CD14-positive monocyte (primary cell): ENCODE data around the gene IGF2. TPM values are rescaled to one million over a fixed set of nuclear protein-coding genes. Genes with fewer than 3 reads are reported as not detected.

Source experiments
- DNase-seq, 3 donors: peaks; one replicate each; pipeline ENCODE4 v3.0.0-alpha.2; 2011 to 2022
- H2AFZ ChIP-seq: 2 replicates; pipeline ENCODE4 v1.6.0; 2012; ENCODE audit warnings: mild to moderate bottlenecking, low read depth, low read length, inconsistent platforms; ENCODE audit not compliant: insufficient read depth, poor library complexity, severe bottlenecking
- H3K27ac ChIP-seq, 2 donors: 1 replicate in 1 of 2; 2 replicates in 1 of 2; pipeline ENCODE4 v1.5.1; 2012 to 2013; ENCODE audit warnings: low read length in 2 of 2, control low read depth in 1 of 2, inconsistent platforms in 1 of 2, low read depth in 1 of 2, mild to moderate bottlenecking in 1 of 2
- H3K27me3 ChIP-seq, 2 donors: one replicate each; pipeline versions ENCODE4 v1.6.0 to v1.6.1; 2011 to 2013; ENCODE audit warnings: low read length in 2 of 2; ENCODE audit not compliant: control insufficient read depth in 2 of 2, insufficient read depth in 2 of 2
- H3K36me3 ChIP-seq, 2 donors: replicated peaks in 1 of 2; 1 replicate in 1 of 2; 2 replicates in 1 of 2; pipeline versions ENCODE4 v1.5.1 to v1.6.1; 2012 to 2013; ENCODE audit warnings: low read length in 2 of 2, control low read depth in 1 of 2, inconsistent platforms in 1 of 2, mild to moderate bottlenecking in 1 of 2; ENCODE audit not compliant: insufficient read depth in 2 of 2, control insufficient read depth in 1 of 2
- H3K4me1 ChIP-seq, 2 donors: 1 replicate in 1 of 2; 2 replicates in 1 of 2; pipeline versions ENCODE4 v1.5.1 to v1.6.1; 2012 to 2013; ENCODE audit warnings: low read length in 2 of 2, control low read depth in 1 of 2, inconsistent platforms in 1 of 2, mild to moderate bottlenecking in 1 of 2, moderate library complexity in 1 of 2; ENCODE audit not compliant: insufficient read depth in 2 of 2, control insufficient read depth in 1 of 2
- H3K4me2 ChIP-seq: replicated peaks from 2 replicates; pipeline ENCODE3; 2012; ENCODE audit warnings: low read length, moderate library complexity, mild to moderate bottlenecking; ENCODE audit not compliant: poor library complexity, severe bottlenecking; ENCODE audit errors: extremely low read depth
- H3K4me3 ChIP-seq, 3 experiments: fragments of 200-600 bp in 1 of 3; sonication (generic) in 1 of 3; replicated peaks in 1 of 3; 1 replicate in 2 of 3; 2 replicates in 1 of 3; pipeline ENCODE4 v1.5.1; 2011 to 2013; ENCODE audit warnings: low read length in 3 of 3, mild to moderate bottlenecking in 3 of 3, control low read depth in 2 of 3, low read depth in 2 of 3, inconsistent platforms in 1 of 3, moderate library complexity in 1 of 3
- H3K79me2 ChIP-seq: 2 replicates; pipeline ENCODE4 v1.6.0; 2012; ENCODE audit warnings: mild to moderate bottlenecking, control low read depth, inconsistent platforms, low read length, moderate library complexity; ENCODE audit not compliant: insufficient read depth
- H3K9ac ChIP-seq: 2 replicates; pipeline ENCODE4 v1.6.0; 2017; ENCODE audit warnings: low read length, mild to moderate bottlenecking; ENCODE audit not compliant: insufficient read depth, poor library complexity, severe bottlenecking
- H3K9me3 ChIP-seq, 2 donors: replicated peaks in 1 of 2; 1 replicate in 1 of 2; 2 replicates in 1 of 2; pipeline versions ENCODE4 v1.5.1 to v1.6.1; 2012 to 2013; ENCODE audit warnings: low read length in 2 of 2, control low read depth in 1 of 2; ENCODE audit not compliant: control insufficient read depth in 1 of 2, insufficient read depth in 1 of 2
- H4K20me1 ChIP-seq: 2 replicates; pipeline ENCODE4 v1.6.0; 2012; ENCODE audit warnings: mild to moderate bottlenecking, low read length, control low read depth, moderate library complexity; ENCODE audit not compliant: insufficient read depth
- H3K27ac Mint-ChIP-seq, 7 donors: one replicate each; pipeline ENCODE4 v1.8.0; 2020; ENCODE audit warnings: mild to moderate bottlenecking in 7 of 7, mixed read lengths in 7 of 7, moderate library complexity in 6 of 7, inconsistent platforms in 2 of 7
- H3K27me3 Mint-ChIP-seq, 3 donors: one replicate each; pipeline ENCODE4 v1.8.0; 2021 to 2022; ENCODE audit warnings: low read depth in 3 of 3, mild to moderate bottlenecking in 3 of 3, mixed read lengths in 3 of 3, moderate library complexity in 3 of 3, inconsistent platforms in 1 of 3
- H3K36me3 Mint-ChIP-seq, 2 donors: one replicate each; pipeline ENCODE4 v1.8.0; 2020; ENCODE audit warnings: mixed read lengths in 2 of 2, inconsistent platforms in 1 of 2, mild to moderate bottlenecking in 1 of 2
- H3K4me1 Mint-ChIP-seq: one replicate; pipeline ENCODE4 v1.8.0; 2020; ENCODE audit warnings: mild to moderate bottlenecking, mixed read lengths
- H3K4me3 Mint-ChIP-seq, 2 donors: one replicate each; pipeline ENCODE4 v1.8.0; 2020; ENCODE audit warnings: mild to moderate bottlenecking in 2 of 2, mixed read lengths in 2 of 2, moderate library complexity in 1 of 2
- H3K9me3 Mint-ChIP-seq, 7 donors: one replicate each; pipeline ENCODE4 v1.8.0; 2020 to 2022; ENCODE audit warnings: mixed read lengths in 7 of 7, mild to moderate bottlenecking in 6 of 7, moderate library complexity in 6 of 7, inconsistent platforms in 2 of 7
- CTCF ChIP-seq: fragments of 200-600 bp; IDR thresholded peaks from one replicate; pipeline ENCODE4 v1.8.0; 2022; ENCODE audit warnings: antibody characterized with exemption, mild to moderate bottlenecking
- WGBS: methylation state at CpG from one replicate; pipeline ENCODE4 v1.1.5; 2013; ENCODE audit warnings: missing lambda C conversion rate; ENCODE audit not compliant: insufficient coverage; 5-methylcytosine and 5-hydroxymethylcytosine counted together
- intact Hi-C, 2 donors: fragments of 100-400 bp; cut with micrococcal nuclease; formaldehyde crosslinking; loops; one replicate each; pipeline versions ENCODE4 v1.15.0 to v1.15.1; 2023
- polyA plus RNA-seq, 3 donors: library from polyadenylated mRNA; depleted of rRNA in 1 of 3; unstranded in 2 of 3; stranded (reverse) in 1 of 3; fragments of 300-500 nt in 2 of 3; fragments of >200 nt in 1 of 3; fragmentation: Illumina TruSeq in 2 of 3; gene quantifications; 1 replicate in 2 of 3; 2 replicates in 1 of 3; pipeline ENCODE4 v1.2.3, GENCODE V29; 2012 to 2021
- small RNA-seq: library from RNA; depleted of rRNA; stranded (forward); fragments of <200 nt; gene quantifications from one replicate; pipeline ENCODE3, GENCODE V24; 2012; ENCODE audit warnings: low read depth; ENCODE audit not compliant: insufficient read length

IGF2 gene
- polyA plus RNA-seq, 3 donors: not detected

- Histone ChIP-seq H4K20me1 (no peaks in the 10 kb centered on the region), H3K4me3 (no peak overlapping the region), H3K9me3 (peaks cover 3 to 14% of the 10 kb centered on the region in 2 donors), H2AFZ (no peak overlapping the region), H3K9ac (no peak overlapping the region), H3K27ac (no peak overlapping the region), H3K27me3 (no peaks in the 10 kb centered on the region), H3K4me2 (no peak overlapping the region), H3K79me2 (no peaks in the 10 kb centered on the region), H3K36me3 (no peaks in the 10 kb centered on the region), H3K4me1 (no peaks in the 10 kb centered on the region)
- peaks cover 10 to 12% (median 11%) of the 10 kb centered on the region in 3 donors for H3K27me3 Mint-ChIP-seq
- no peaks in the 10 kb centered on the region for H3K36me3 Mint-ChIP-seq
- intact Hi-C loops: no loop called here
- TF ChIP-seq CTCF: no peak
- no peak for DNase-seq
- H3K4me3 Mint-ChIP-seq: no peak overlapping the region
- peaks cover 9 to 21% (median 16%) of the 10 kb centered on the region in 7 donors for H3K9me3 Mint-ChIP-seq
- H3K4me1 Mint-ChIP-seq: peaks cover 2% of the 10 kb centered on the region
- H3K27ac Mint-ChIP-seq: no peak overlapping the region
- WGBS: 93% methylated on average over 24 of the region's 24 CpGs
Measured at GRCh38 chr11:2085251-2086066, 53.7 kb downstream of the IGF2 start.

GRCh38 chr11:2084721-2085120 lies 54.5 kb downstream of the IGF2 start:
- no peak overlapping the region for H3K4me3 Mint-ChIP-seq
- WGBS: 95% methylated on average over 12 of the region's 13 CpGs
- intact Hi-C loops: no loop called here
- H3K36me3 Mint-ChIP-seq: no peaks in the 10 kb centered on the region
- peaks cover 2% of the 10 kb centered on the region for H3K4me1 Mint-ChIP-seq
- peaks cover 3 to 14% of the 10 kb centered on the region in 2 donors for H3K9me3 ChIP-seq
- H3K79me2 ChIP-seq: no peaks in the 10 kb centered on the region
- H2AFZ ChIP-seq: no peak overlapping the region
- no peaks in the 10 kb centered on the region for H3K27me3 ChIP-seq
- H3K36me3 ChIP-seq: no peaks in the 10 kb centered on the region
- no peak overlapping the region for H3K4me2 ChIP-seq
- no peak overlapping the region for H3K9ac ChIP-seq
- no peak for TF ChIP-seq CTCF
- no peaks in the 10 kb centered on the region for H3K4me1 ChIP-seq
- peaks cover 11 to 14% (median 11%) of the 10 kb centered on the region in 3 donors for H3K27me3 Mint-ChIP-seq
- DNase-seq: no peak
- no peak overlapping the region for H3K4me3 ChIP-seq
- H4K20me1 ChIP-seq: no peaks in the 10 kb centered on the region
- peaks cover 9 to 21% (median 16%) of the 10 kb centered on the region in 7 donors for H3K9me3 Mint-ChIP-seq
- no peak overlapping the region for H3K27ac Mint-ChIP-seq
- no peak overlapping the region for H3K27ac ChIP-seq

Small RNAs within 50 kb of the gene (small RNA-seq; reads per million reads assigned to genes)
- not detected for gene MIR4686
- not detected for gene MIR483

Other genes with a start within 250 kb of the IGF2 start
- not detected for gene PRR33, start 247.5 kb downstream of the IGF2 start, polyA plus RNA-seq
- 1 to 10 TPM in 1 of 3 donors, not detected in 2; 1.4 TPM for gene TNNT3, start 219.7 kb downstream of the IGF2 start, polyA plus RNA-seq
- 100 to 1,000 TPM in 1 of 3 donors, 10 to 100 TPM in 2; 19.3 to 109 (median 51.1) TPM for gene MRPL23, start 192.1 kb downstream of the IGF2 start, polyA plus RNA-seq
- under 1 TPM in 1 of 3 donors, not detected in 2; 0.47 TPM for gene H19, start 141.5 kb downstream of the IGF2 start, polyA plus RNA-seq
- not detected for gene INS, start 21.8 kb upstream of the IGF2 start, polyA plus RNA-seq
- not detected for gene TH, start 32.4 kb upstream of the IGF2 start, polyA plus RNA-seq
- 10 to 100 TPM in 1 of 3 donors, 1 to 10 TPM in 2; 5.7 to 11.4 (median 8.3) TPM for gene ASCL2, start 131.2 kb upstream of the IGF2 start, polyA plus RNA-seq
- gene C11orf21, start 162.5 kb upstream of the IGF2 start, polyA plus RNA-seq: 100 to 1,000 TPM in 1 of 3 donors, 10 to 100 TPM in 2; 10.8 to 135 (median 13.1) TPM
- gene TSPAN32, start 162.6 kb upstream of the IGF2 start, polyA plus RNA-seq: 100 to 1,000 TPM in 1 of 3 donors, 10 to 100 TPM in 2; 34.8 to 136 (median 82.5) TPM
- 10 to 100 TPM in 2 of 3 donors, 1 to 10 TPM in 1; 3.2 to 74.9 (median 12.3) TPM for gene CD81, start 237.9 kb upstream of the IGF2 start, polyA plus RNA-seq